GM21526 (cell line): ENCODE results near the gene ASGR1.

Experiments
- ATAC-seq: cut with Tn5 transposase; IDR thresholded peaks from one replicate; pipeline ENCODE4 v1.9.1; 2021; ENCODE audit warnings: moderate library complexity; ENCODE audit not compliant: unreplicated experiment, low FRiP score

ASGR1 gene, protein sequence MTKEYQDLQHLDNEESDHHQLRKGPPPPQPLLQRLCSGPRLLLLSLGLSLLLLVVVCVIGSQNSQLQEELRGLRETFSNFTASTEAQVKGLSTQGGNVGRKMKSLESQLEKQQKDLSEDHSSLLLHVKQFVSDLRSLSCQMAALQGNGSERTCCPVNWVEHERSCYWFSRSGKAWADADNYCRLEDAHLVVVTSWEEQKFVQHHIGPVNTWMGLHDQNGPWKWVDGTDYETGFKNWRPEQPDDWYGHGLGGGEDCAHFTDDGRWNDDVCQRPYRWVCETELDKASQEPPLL

DNA sequence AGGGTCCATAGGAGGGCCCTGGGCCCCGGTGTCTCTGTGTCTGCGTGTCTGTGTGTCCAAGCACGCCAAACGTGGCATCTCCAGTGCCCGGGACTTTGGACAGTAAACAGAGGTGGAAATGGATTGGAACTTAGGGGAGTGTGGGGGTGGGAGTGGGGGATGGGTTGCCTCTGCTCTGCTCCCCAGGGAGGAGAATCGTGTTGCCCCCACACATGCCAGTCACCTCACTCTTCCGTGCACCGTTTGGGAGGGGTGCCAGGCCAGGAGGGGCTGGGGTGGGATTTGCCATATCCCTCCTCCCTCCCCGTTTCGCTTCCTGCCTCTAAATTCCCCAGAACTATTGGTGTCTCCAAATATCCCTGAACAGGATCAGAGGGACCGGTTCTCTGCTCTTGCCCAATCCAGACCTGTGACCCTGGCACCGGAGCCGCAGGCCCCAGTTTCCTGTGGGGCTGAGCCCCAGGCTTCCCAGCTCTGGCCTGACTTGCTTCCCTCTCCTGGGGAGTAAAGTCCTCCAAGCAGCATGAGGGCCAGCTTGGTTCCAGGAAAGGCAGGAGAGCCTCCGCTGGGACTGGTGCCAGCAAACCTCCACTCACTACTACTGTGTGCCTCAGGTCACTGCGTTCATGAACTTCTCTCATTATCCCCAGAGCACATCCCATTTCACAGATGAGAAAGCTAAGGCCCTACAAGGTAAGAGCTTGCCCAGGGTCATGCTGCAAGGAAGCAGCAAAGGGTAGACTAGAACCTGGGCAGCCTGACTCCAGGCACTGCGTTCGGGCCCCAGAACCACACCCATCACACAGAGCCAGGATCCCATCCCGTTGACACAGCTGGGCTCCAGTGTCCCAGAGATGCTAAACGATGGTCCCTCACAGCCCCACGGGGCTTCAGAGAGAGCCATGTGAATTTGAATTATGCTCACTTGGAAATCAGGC lies at the start of gene ASGR1:
TSS of gene ASGR1 (minus strand) at position 54 of the 938 bp plus-strand sequence. CDS start 807 bp downstream, outside the sequence.
- no peak for ATAC-seq

DNA sequence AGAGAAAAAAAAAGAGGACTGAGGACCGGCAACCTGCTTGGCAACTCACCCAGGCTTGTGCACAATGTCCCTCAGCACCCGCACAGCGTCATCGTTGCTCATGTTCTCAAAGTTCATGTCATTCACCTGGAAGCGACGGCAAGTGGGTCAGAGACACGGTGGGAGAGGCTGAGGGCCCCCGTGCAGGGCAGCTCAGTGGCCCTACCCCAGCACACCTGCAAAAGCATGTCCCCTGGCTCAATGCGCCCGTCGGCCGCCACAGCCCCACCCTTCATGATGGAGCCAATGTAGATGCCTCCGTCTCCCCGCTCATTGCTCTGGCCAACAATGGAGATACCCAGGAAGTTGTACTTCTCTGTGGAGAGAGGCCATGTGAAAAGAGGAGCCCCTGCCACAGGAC lies 49.8 kb upstream of the ASGR1 start:
- no peak for ATAC-seq

DNA sequence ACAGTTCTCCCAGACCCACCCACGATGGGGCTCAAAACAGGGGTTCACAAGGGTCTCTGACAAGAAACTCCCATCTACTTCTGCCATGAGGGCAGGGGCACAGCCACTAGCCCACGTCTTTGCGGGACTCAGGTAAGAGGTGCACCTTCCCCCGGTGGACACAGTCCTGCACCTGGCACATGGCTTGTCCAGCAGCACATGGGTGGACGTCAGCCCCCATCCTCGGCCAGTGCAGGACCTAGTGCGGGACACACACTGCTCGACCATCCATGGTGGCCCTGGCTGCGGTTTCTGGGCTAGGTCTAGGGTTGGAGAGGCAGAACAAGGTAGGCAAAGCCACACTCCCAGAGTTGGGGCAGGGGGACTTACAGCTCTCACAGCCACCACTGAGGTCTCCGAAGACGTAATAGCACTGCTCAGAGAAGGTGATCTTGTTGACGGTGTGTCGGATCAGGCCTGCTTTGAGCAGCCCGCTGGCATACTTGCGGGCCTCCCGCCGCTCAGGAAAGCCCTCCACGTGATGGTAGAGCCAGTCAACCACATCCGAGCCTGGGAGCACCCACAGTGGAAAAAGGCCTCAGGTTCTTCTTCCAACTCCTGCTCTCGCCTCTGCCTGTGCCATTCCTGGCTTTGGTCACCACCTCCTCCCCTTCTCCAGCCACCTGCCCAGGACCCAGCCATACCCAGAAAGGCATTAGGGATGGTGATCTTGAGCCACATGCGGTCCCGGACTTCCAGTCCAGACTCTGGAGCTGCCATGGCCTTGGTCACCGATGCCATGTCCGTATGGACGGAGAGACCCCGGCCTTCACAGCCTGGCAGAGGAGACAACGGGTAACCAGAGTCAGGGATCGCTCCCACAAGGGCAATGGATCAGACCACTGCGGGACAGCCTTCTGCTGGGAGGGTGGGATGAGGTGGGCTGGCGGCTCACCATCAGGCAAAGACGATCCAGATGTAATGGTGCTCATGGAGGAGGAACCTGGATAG lies 47.8 kb upstream of the ASGR1 start:
- no peak for ATAC-seq

GRCh38 chr17:7225711-7226331 lies 46.7 kb upstream of the ASGR1 start:
- ATAC-seq, result no peak

GRCh38 chr17:7224661-7225111 lies 45.5 kb upstream of the ASGR1 start:
- ATAC-seq, result no peak

- no peak for ATAC-seq
Measured at GRCh38 chr17:7224110-7224509, 44.9 kb upstream of the ASGR1 start.

DNA sequence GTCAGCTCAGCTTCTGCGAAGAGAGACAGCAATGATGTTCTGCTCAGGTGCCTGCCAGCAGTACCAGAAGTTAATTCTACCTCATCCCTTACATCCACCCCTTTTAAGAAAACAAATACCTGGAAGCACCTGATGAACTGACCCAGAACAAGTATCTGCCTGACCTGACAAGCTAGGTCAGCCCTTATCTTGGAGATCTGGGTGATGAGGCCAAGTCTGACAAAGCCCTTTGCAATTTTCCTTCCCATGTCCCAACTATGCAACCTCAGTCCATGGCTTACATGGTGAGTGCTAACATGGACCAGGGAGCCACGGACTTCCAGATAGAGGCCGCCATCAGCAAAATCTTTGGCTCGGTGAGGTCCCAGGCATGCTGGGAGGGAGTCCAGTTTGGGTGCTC lies 44.2 kb upstream of the ASGR1 start:
- no peak for ATAC-seq

DNA sequence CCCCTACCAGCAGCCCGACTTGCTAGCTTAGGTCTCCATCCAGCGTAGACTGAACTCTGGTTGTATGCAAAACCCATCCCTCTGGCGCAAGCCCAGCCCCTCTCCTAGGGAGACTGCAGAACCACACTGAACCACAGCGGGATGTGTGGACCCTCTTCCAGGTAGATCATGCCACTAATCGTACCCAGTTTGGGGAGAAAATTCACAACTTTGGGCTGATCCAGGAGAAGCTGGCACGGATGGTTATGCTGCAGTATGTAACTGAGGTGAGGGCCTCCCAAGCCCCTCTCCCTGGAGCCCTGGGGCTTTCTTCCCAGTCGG lies 43.8 kb upstream of the ASGR1 start:
- no peak for ATAC-seq

GRCh38 chr17:7222093-7222971 lies 43.2 kb upstream of the ASGR1 start:
- ATAC-seq, result no peak

- ATAC-seq, result no peak
Measured at GRCh38 chr17:7221278-7222092, 42.3 kb upstream of the ASGR1 start.

DNA sequence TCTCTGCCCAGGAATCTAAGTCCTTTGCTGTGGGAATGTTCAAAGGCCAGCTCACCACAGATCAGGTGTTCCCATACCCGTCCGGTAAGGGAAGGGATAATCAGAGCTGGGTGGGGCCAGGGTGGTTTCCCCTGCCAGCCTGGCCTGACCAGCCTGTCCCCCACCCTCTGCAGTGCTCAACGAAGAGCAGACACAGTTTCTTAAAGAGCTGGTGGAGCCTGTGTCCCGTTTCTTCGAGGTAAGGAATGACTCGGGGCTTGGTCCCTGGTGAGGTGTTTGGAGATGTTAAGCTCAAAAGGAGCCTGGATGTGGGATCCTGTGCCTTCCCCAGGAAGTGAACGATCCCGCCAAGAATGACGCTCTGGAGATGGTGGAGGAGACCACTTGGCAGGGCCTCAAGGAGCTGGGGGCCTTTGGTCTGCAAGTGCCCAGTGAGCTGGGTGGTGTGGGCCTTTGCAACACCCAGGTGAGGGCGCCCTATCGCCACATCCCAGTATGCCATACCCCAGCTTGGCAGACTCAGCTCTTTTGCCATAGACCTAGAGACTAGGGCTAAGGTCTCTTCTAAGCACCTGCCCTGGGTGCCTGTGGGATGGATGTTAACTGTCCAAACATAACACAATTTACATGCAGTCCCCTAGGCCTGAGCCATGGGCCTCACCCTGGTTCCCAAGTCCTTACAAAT lies 41.6 kb upstream of the ASGR1 start:
- no peak for ATAC-seq

GRCh38 chr17:7219812-7220592 lies 40.8 kb upstream of the ASGR1 start, which contains the start of the genes ACADVL and DLG4:
Gene ACADVL, plus strand, starts transcription at chr17:7219938. Its CDS starts 47 bp downstream, at chr17:7219985.
Gene DLG4, minus strand, starts transcription at chr17:7219836.
- no peak for ATAC-seq

- no peak for ATAC-seq
Measured at GRCh38 chr17:7219229-7219811, 40.1 kb upstream of the ASGR1 start.

DNA sequence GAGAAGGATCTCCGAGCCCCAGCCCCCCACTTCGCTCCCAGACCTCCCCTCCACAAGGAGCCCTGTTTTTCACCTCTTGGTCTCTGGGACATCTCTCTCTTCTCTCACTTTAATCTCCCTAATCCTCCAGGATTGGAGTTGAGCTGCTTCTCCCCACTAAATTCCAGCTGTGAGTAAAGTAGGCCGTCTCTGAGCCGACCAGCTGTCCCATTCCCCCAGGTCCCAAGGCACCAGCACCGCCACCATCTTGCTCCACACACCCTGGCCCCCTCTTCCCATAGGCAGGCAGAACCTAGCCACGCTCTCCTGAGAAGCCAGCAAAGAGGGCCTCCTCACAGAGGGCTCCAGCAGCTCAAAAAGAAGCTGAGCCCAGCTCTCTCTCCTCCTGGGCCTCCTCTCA lies 39.6 kb upstream of the ASGR1 start:
- ATAC-seq, result no peak

- ATAC-seq, result no peak
Measured at GRCh38 chr17:7218166-7218565, 39.0 kb upstream of the ASGR1 start.
